Measurements from ENCODE around the gene TUB. TPM values are rescaled to one million over a fixed set of nuclear protein-coding genes. Genes with fewer than 3 reads are reported as not detected.
A peak's percentile ranks its signal among the peaks of the same experiment; 100 is the strongest.

TUB gene
- total and polyA plus RNA-seq, 2 donors from 2014 or later, result 5.9 to 6.8 TPM

DNA sequence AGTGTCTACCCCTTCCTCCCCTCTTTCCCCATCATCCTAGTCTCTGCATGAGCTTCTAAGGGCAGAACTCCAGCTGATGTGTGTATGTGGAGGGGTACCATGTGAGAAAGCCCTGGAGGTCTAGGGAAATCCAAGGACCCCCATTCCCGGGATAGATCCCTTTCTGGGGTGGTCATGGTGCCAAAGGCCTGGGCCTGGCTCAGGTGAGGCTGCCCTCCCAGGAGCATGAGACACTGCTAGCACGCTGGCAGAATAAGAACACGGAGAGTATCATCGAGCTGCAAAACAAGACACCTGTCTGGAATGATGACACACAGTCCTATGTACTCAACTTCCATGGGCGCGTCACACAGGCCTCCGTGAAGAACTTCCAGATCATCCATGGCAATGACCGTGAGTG is 19.6 kb downstream of the TUB start:
- DNase-seq, result no peak
- intact Hi-C loops (cut with DNase I), result no loop called here

DNA sequence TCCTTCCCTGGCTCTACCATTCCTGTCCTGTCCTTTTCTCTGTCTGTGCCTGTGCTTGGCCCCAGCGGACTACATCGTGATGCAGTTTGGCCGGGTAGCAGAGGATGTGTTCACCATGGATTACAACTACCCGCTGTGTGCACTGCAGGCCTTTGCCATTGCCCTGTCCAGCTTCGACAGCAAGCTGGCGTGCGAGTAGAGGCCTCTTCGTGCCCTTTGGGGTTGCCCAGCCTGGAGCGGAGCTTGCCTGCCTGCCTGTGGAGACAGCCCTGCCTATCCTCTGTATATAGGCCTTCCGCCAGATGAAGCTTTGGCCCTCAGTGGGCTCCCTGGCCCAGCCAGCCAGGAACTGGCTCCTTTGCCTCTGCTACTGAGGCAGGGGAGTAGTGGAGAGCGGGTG is 20.4 kb downstream of the TUB start:
- Histone ChIP-seq H3K9ac (ENCODE audit: low read length in 3 of 3) (no peak overlapping the region), H3K27ac (ENCODE audit: low read depth in 2 of 2, low read length in 2 of 2) (no peak overlapping the region), H3K9me3 (ENCODE audit: control insufficient read depth in 2 of 3, insufficient read depth in 1 of 3, low read length in 3 of 3) (no peaks in the 10 kb centered on the region), H3K27me3 (ENCODE audit: control insufficient read depth, insufficient read depth, low read length) (no peaks in the 10 kb centered on the region), H3K36me3 (ENCODE audit: control insufficient read depth in 2 of 3, insufficient read depth in 3 of 3, low read length in 3 of 3) (peaks cover 4 to 68% (median 38%) of the 10 kb centered on the region in 3 donors), H3K4me3 (ENCODE audit: low read length in 3 of 3) (no peak overlapping the region), H3K4me1 (ENCODE audit: control insufficient read depth in 2 of 3, insufficient read depth in 2 of 3, low read depth in 1 of 3, low read length in 3 of 3) (no peaks in the 10 kb centered on the region)
- DNase-seq (peak in 1 of 5 donors; percentile 5), FAIRE-seq (no peak)
- TF ChIP-seq, protein P1, sequence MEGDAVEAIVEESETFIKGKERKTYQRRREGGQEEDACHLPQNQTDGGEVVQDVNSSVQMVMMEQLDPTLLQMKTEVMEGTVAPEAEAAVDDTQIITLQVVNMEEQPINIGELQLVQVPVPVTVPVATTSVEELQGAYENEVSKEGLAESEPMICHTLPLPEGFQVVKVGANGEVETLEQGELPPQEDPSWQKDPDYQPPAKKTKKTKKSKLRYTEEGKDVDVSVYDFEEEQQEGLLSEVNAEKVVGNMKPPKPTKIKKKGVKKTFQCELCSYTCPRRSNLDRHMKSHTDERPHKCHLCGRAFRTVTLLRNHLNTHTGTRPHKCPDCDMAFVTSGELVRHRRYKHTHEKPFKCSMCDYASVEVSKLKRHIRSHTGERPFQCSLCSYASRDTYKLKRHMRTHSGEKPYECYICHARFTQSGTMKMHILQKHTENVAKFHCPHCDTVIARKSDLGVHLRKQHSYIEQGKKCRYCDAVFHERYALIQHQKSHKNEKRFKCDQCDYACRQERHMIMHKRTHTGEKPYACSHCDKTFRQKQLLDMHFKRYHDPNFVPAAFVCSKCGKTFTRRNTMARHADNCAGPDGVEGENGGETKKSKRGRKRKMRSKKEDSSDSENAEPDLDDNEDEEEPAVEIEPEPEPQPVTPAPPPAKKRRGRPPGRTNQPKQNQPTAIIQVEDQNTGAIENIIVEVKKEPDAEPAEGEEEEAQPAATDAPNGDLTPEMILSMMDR (IDR thresholded peaks at IDR 0.05; ENCODE audit: borderline replicate concordance, extremely low read depth, insufficient read depth), result no peak
- intact Hi-C loops (cut with DNase I), result no loop called here

More for the DNA sequence above, 19.6 kb downstream of the TUB start:
- Histone ChIP-seq H3K36me3 (ENCODE audit: control insufficient read depth in 2 of 3, insufficient read depth in 3 of 3, low read length in 3 of 3) (peaks cover 4 to 60% (median 37%) of the 10 kb centered on the region in 3 donors), H3K9ac (ENCODE audit: low read length in 3 of 3) (no peak overlapping the region), H3K27ac (ENCODE audit: low read depth in 2 of 2, low read length in 2 of 2) (no peak overlapping the region), H3K4me3 (ENCODE audit: low read length in 3 of 3) (no peak overlapping the region), H3K9me3 (ENCODE audit: control insufficient read depth in 2 of 3, insufficient read depth in 1 of 3, low read length in 3 of 3) (no peaks in the 10 kb centered on the region), H3K4me1 (ENCODE audit: control insufficient read depth in 2 of 3, insufficient read depth in 2 of 3, low read depth in 1 of 3, low read length in 3 of 3) (no peaks in the 10 kb centered on the region), H3K27me3 (ENCODE audit: control insufficient read depth, insufficient read depth, low read length) (no peaks in the 10 kb centered on the region)
- no peak for FAIRE-seq
- TF ChIP-seq, protein P1 (IDR thresholded peaks at IDR 0.05; ENCODE audit: borderline replicate concordance, extremely low read depth, insufficient read depth), result no peak

DNA sequence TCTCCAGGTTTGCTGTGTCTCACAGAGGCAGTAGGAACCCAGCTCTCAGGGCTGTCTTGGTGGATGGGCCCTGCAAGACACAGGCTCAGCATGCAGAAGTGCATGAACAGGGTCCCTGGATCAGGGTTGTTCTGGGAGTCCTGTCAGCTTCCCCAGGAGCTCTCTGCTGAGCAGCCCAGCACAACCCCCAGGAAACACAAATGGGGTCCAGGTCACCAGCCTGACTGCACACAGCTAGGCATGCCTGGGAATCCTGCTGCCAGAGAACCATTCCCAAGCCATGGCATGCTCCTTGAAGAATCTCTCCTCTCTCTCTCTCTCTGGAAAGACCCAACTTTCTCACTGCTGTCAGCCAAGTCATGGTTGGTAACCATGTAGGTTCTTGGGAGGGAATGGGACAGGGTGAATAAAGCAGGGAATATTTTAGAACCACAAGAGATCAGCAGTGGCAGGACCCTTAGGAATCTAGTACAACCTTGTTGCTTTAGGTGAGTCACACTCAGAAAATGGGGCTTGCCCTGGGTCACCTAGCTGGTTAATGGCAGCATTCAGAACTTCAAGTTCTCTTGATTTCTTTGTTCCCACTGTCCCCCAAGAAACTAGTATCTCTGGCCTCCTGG is 21.4 kb downstream of the TUB start:
- no peaks in the 10 kb centered on the region for H3K9me3 ChIP-seq (ENCODE audit: control insufficient read depth in 2 of 3, insufficient read depth in 1 of 3, low read length in 3 of 3)
- no peaks in the 10 kb centered on the region for H3K4me1 ChIP-seq (ENCODE audit: control insufficient read depth in 2 of 3, insufficient read depth in 2 of 3, low read depth in 1 of 3, low read length in 3 of 3)
- H3K9ac ChIP-seq (ENCODE audit: low read length in 3 of 3), result no peak overlapping the region
- H3K27me3 ChIP-seq (ENCODE audit: control insufficient read depth, insufficient read depth, low read length), result no peaks in the 10 kb centered on the region
- FAIRE-seq (no peak), DNase-seq (no peak)
- TF ChIP-seq, protein P1 (IDR thresholded peaks at IDR 0.05; ENCODE audit: borderline replicate concordance, extremely low read depth, insufficient read depth), result no peak
- no peak overlapping the region for H3K4me3 ChIP-seq (ENCODE audit: low read length in 3 of 3)
- H3K36me3 ChIP-seq (ENCODE audit: control insufficient read depth in 2 of 3, insufficient read depth in 3 of 3, low read length in 3 of 3), result peaks cover 4 to 67% (median 36%) of the 10 kb centered on the region in 3 donors
- no peak overlapping the region for H3K27ac ChIP-seq (ENCODE audit: low read depth in 2 of 2, low read length in 2 of 2)
- intact Hi-C loops (cut with DNase I), result no loop called here

DNA sequence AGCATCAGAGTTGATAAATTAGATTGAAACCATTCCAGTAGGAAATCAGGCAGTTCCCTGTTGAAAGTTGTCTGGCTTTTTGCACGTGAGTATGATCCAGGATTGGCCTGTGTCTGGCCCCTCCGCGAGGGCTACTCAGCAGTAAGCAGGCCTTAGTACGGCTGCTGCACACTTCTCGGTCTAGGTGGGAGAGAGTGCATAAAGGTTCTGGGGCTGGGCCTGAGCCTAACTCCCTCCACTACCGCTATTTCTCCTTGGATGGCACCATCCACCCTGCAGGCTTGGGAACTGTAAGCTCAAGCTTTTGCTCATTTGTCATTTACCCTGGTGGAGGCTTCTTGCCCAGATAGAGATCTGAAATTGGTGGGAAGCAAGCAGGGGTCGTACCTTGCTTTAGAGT is 22.0 kb downstream of the TUB start:
- no peak overlapping the region for H3K9ac ChIP-seq (ENCODE audit: low read length in 3 of 3)
- TF ChIP-seq, protein P1 (IDR thresholded peaks at IDR 0.05; ENCODE audit: borderline replicate concordance, extremely low read depth, insufficient read depth), result no peak
- no peaks in the 10 kb centered on the region for H3K9me3 ChIP-seq (ENCODE audit: control insufficient read depth in 2 of 3, insufficient read depth in 1 of 3, low read length in 3 of 3)
- no peaks in the 10 kb centered on the region for H3K4me1 ChIP-seq (ENCODE audit: control insufficient read depth in 2 of 3, insufficient read depth in 2 of 3, low read depth in 1 of 3, low read length in 3 of 3)
- peaks cover 4 to 64% (median 37%) of the 10 kb centered on the region in 3 donors for H3K36me3 ChIP-seq (ENCODE audit: control insufficient read depth in 2 of 3, insufficient read depth in 3 of 3, low read length in 3 of 3)
- FAIRE-seq (no peak), DNase-seq (no peak)
- H3K27me3 ChIP-seq (ENCODE audit: control insufficient read depth, insufficient read depth, low read length), result no peaks in the 10 kb centered on the region
- no peak overlapping the region for H3K27ac ChIP-seq (ENCODE audit: low read depth in 2 of 2, low read length in 2 of 2)
- H3K4me3 ChIP-seq (ENCODE audit: low read length in 3 of 3), result no peak overlapping the region
- intact Hi-C loops (cut with DNase I), result no loop called here

All from kidney (tissue), 14 donors.